Activated CD8-positive, alpha-beta T cell treated with anti-CD3 and anti-CD28 coated beads for 36 hours (primary cell): ENCODE results near the gene VPS41. TPM values are rescaled to one million over a fixed set of nuclear protein-coding genes. Genes with fewer than 3 reads are reported as not detected.

Source experiments
- ATAC-seq: fragments of 200-7000 bp; cut with Tn5 transposase; one replicate; pipeline ENCODE4 v1.10.0; 2021; ENCODE audit warnings: mild to moderate bottlenecking, moderate library complexity
- CTCF ChIA-PET: fragments of 350-600 bp; sonication (Branson Sonifier 250); formaldehyde crosslinking; loops from one replicate; lab custom pipeline; 2021; ENCODE audit warnings: antibody characterized with exemption; lab: Charles Lee
- POLR2A ChIA-PET: fragments of 350-600 bp; sonication (Branson Sonifier 250); formaldehyde crosslinking; loops from one replicate; lab custom pipeline; 2021; ENCODE audit warnings: antibody characterized with exemption; lab: Charles Lee
- DNase-seq: peaks from one replicate; pipeline ENCODE4 v3.0.0-alpha.2; 2020
- H3K27ac Mint-ChIP-seq: one replicate; pipeline ENCODE4 v1.8.0; 2021; ENCODE audit warnings: mild to moderate bottlenecking, mixed read lengths
- H3K27me3 Mint-ChIP-seq: one replicate; pipeline ENCODE4 v1.8.0; 2021; ENCODE audit warnings: mixed read lengths
- H3K36me3 Mint-ChIP-seq: one replicate; pipeline ENCODE4 v1.8.0; 2021; ENCODE audit warnings: low read depth, mixed read lengths
- H3K4me1 Mint-ChIP-seq: one replicate; pipeline ENCODE4 v1.8.0; 2021; ENCODE audit warnings: low read depth, mixed read lengths
- H3K4me3 Mint-ChIP-seq: one replicate; pipeline ENCODE4 v1.8.0; 2021; ENCODE audit warnings: mild to moderate bottlenecking, moderate library complexity, mixed read lengths
- H3K9me3 Mint-ChIP-seq: one replicate; pipeline ENCODE4 v1.8.0; 2021; ENCODE audit warnings: mixed read lengths
- CTCF ChIP-seq: fragments of 200-600 bp; IDR thresholded peaks from one replicate; pipeline ENCODE4 v1.8.0; 2022; ENCODE audit warnings: antibody characterized with exemption, mild to moderate bottlenecking
- intact Hi-C: fragments of 100-400 bp; cut with micrococcal nuclease; formaldehyde crosslinking; loops from one replicate; pipeline ENCODE4 v1.10.0; 2022
- total RNA-seq, 2 experiments: library from RNA; stranded (reverse); gene quantifications; one replicate each; pipeline ENCODE4 v1.2.3, GENCODE V29; 2021

The VPS41 gene
- total RNA-seq, 2 experiments from 2014 or later = 47.4 to 56.4 TPM

GRCh38 chr7:38886265-38886664 is 22.7 kb downstream of the VPS41 start:
- intact Hi-C loops = no loop called here
- DNase-seq (no peak), ATAC-seq (no peak)
- no peak overlapping the region for H3K27ac Mint-ChIP-seq
- peaks cover 59% of the 10 kb centered on the region for H3K36me3 Mint-ChIP-seq
- no peak overlapping the region for H3K4me3 Mint-ChIP-seq
- TF ChIP-seq CTCF = no peak
- CTCF ChIA-PET = no interaction called here
- peaks cover 19% of the 10 kb centered on the region for H3K4me1 Mint-ChIP-seq
- POLR2A ChIA-PET = no interaction called here
- no peaks in the 10 kb centered on the region for H3K27me3 Mint-ChIP-seq
- H3K9me3 Mint-ChIP-seq = peaks cover 9% of the 10 kb centered on the region

DNA sequence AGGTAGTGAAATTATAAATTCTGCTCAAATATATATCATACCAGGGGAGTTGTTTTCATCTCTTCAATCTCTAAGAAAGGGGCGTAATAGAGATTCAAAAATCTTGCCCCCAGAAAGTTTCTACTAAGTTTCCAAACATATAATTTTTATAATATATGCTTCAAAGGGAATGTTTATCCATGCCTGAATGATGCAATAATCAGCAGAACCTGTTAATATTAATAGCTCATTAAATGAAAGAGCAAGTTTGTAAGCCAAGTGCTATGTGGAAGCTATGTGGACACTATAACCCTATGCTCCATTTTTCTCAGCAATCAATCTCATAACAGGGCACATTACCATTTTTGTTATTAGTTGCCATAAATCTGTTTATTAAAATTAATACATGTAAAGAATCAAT is 25.3 kb downstream of the VPS41 start:
- ATAC-seq (no peak), DNase-seq (no peak)
- H3K4me3 Mint-ChIP-seq = no peak overlapping the region
- ChIA-PET POLR2A (no interaction called here), CTCF (no interaction called here)
- intact Hi-C loops = no loop called here
- no peak overlapping the region for H3K27ac Mint-ChIP-seq
- H3K36me3 Mint-ChIP-seq = peaks cover 47% of the 10 kb centered on the region
- TF ChIP-seq CTCF = no peak
- no peaks in the 10 kb centered on the region for H3K27me3 Mint-ChIP-seq
- peaks cover 34% of the 10 kb centered on the region for H3K4me1 Mint-ChIP-seq
- peaks cover 6% of the 10 kb centered on the region for H3K9me3 Mint-ChIP-seq

DNA sequence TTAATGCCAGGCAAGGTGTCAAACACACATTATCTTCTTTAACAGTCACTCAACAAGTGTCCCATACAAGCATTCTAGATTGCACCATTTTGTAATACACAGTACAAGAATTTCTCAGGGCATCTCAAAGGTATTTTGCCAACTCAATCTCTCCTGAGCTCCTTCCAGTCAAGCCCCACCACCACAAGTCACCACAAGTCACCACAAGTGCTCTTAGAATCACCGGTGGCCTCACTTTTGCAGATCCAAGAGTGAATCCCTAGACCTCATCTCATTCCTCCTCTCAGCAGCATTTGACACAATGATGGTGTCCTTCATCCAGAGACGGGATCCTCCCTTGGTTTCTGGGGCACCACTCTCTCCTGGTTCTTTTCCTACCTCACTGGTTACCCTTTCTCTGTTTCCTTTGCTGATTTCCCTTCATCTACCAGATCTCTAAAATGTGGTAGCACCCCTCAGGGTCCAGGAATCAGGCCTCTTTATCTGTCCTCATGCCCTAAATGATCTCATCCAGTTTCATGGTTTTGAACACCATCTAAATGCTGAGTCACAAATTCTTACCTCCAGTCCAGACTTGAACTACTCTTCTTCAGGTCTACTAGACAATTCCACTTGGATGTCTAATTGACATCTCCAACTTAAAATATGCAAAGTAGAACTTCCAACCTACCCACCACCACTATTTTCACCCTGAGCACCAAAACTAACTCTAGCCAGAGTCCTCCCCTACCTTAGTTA is 26.9 kb downstream of the VPS41 start:
- Mint-ChIP-seq H3K27ac (no peak overlapping the region), H3K4me1 (peaks cover 37% of the 10 kb centered on the region), H3K36me3 (peaks cover 34% of the 10 kb centered on the region), H3K27me3 (no peaks in the 10 kb centered on the region), H3K9me3 (peaks cover 1% of the 10 kb centered on the region), H3K4me3 (no peak overlapping the region)
- ATAC-seq = no peak
- intact Hi-C loops = no loop called here
- no peak for TF ChIP-seq CTCF
- peak; percentile 8 for DNase-seq
- ChIA-PET POLR2A (no interaction called here), CTCF (no interaction called here)

- H3K4me1 Mint-ChIP-seq = peaks cover 41% of the 10 kb centered on the region
- peaks cover 28% of the 10 kb centered on the region for H3K36me3 Mint-ChIP-seq
- ChIA-PET CTCF (interaction anchor here (1.2 kb wide), 1 partner anchor 84 kb away, joined by 3 read pairs; no protein-coding TSS in a partner anchor), POLR2A (no interaction called here)
- H3K4me3 Mint-ChIP-seq = no peak overlapping the region
- H3K9me3 Mint-ChIP-seq = peaks cover 1% of the 10 kb centered on the region
- TF ChIP-seq CTCF = no peak
- DNase-seq (no peak), ATAC-seq (no peak)
- no peak overlapping the region for H3K27ac Mint-ChIP-seq
- H3K27me3 Mint-ChIP-seq = no peaks in the 10 kb centered on the region
- intact Hi-C loops = no loop called here
These were observed 28.0 kb downstream of the VPS41 start for GRCh38 chr7:38881015-38881414.

DNA sequence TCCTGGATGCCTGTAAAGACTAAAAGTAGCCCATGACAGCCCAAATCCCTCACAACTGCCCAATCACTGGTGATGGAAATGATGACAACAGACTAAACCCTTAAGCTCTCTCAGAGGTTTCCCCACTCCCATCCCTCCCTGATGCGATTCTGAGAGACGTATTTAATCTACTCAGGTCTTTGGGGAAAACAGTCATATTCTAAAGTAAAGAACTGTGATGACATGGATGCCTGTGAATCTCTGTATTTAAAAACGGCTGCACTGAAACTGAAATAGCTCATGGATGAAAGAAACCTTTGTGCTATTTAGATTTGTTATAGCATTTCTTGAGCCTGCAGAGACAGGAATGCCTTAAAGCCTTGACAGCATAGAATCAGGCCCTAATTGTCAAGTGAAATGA is 28.5 kb downstream of the VPS41 start:
- ATAC-seq (no peak), DNase-seq (no peak)
- CTCF ChIA-PET = interaction anchor here (1.2 kb wide), 1 partner anchor 84 kb away, joined by 3 read pairs; no protein-coding TSS in a partner anchor
- H3K27me3 Mint-ChIP-seq = no peaks in the 10 kb centered on the region
- intact Hi-C loops = no loop called here
- H3K4me1 Mint-ChIP-seq = peaks cover 41% of the 10 kb centered on the region
- peaks cover 25% of the 10 kb centered on the region for H3K36me3 Mint-ChIP-seq
- no peak for TF ChIP-seq CTCF
- POLR2A ChIA-PET = no interaction called here
- no peak overlapping the region for H3K4me3 Mint-ChIP-seq
- H3K9me3 Mint-ChIP-seq = no peaks in the 10 kb centered on the region
- H3K27ac Mint-ChIP-seq = no peak overlapping the region
